ENCODE measurements around the gene CAND1. TPM values are rescaled to one million over a fixed set of nuclear protein-coding genes. Genes with fewer than 3 reads are reported as not detected.

Gene CAND1
- total and polyA plus RNA-seq, 2 experiments from 2014 or later = 92.6 to 111 TPM

DNA sequence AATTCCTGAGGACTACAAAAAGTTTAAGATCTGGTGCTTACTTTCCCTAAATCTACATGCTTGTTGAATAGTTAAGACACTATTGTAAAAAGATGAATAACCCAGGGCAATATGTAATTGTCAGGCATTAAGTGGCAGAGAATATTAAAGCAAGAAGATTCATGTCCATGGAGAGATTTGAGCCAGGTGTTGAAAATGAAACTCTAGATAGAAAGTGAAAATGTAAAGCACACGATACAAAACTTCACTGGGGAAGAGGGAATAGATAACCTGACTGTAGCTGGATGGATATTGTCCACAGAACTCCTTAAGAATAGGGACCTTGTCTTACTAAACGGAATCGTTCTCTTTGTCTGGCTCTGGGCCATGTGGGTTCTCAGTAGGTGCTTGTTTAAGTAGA lies 5.0 kb downstream of the CAND1 start:
- no peak for DNase-seq
- Histone ChIP-seq H3K27me3 (replicated peaks; ENCODE audit: insufficient read depth) (no peaks in the 10 kb centered on the region), H4K20me1 (ENCODE audit: insufficient read depth) (peaks cover 36% of the 10 kb centered on the region), H3K4me3 (no peak overlapping the region), H3K4me2 (ENCODE audit: unreplicated experiment) (no peak overlapping the region), H3K4me1 (ENCODE audit: insufficient read depth) (peaks cover 58% of the 10 kb centered on the region), H3K27ac (no peak overlapping the region), H3K36me3 (ENCODE audit: low read depth) (no peaks in the 10 kb centered on the region), H3F3A (ENCODE audit: insufficient read depth) (peaks cover 42% of the 10 kb centered on the region), H3K79me2 (ENCODE audit: insufficient read depth) (peaks cover 95% of the 10 kb centered on the region), H3K9ac (no peak overlapping the region), H3K9me3 (ENCODE audit: low read depth) (no peaks in the 10 kb centered on the region), H3K9me2 (ENCODE audit: insufficient read depth) (no peaks in the 10 kb centered on the region), H2AFZ (no peak overlapping the region)
- TF ChIP-seq EZH2 (IDR thresholded peaks at IDR 0.05; ENCODE audit: insufficient read depth, poor library complexity, severe bottlenecking) (no peak), EZH2phosphoT487 (IDR thresholded peaks at IDR 0.05; ENCODE audit: insufficient read depth, low read depth) (no peak)
- 96% methylated on average over 3 of the region's 3 CpGs for WGBS, 2 experiments (ENCODE audit: low coverage in 1 of 2, low lambda C conversion rate in 2 of 2, missing lambda C conversion rate in 2 of 2)
- in situ Hi-C loops (cut with MboI) = no loop called here

DNA sequence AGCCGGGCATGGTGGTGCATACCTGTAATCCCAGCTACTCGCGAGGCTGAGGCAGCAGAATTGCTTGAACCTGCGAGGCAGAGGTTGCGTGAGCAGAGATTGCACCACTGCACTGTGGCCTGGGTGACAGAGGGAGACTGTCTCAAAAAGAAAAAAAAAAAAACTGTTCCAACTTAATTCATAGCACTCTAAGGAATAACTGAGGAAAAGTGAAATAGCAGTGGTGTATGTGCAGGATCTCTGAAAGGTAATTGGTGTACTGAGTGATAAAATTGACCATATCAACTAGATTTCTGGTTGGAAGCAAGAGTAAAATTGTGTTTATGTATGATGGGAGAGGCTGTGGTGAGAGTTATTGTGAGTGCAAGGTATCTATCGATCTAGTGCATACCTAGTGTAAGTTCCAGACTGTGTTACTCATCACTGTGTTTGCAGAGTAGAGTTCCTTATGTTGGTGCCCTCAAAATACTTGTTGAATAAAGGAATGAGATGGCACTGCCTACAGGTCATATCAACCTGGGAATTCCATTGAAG lies 6.3 kb downstream of the CAND1 start:
- Histone ChIP-seq H3K9me2 (ENCODE audit: insufficient read depth) (no peaks in the 10 kb centered on the region), H3K36me3 (ENCODE audit: low read depth) (no peaks in the 10 kb centered on the region), H3K27me3 (replicated peaks; ENCODE audit: insufficient read depth) (no peaks in the 10 kb centered on the region), H3K4me3 (no peak overlapping the region), H3K4me1 (ENCODE audit: insufficient read depth) (peaks cover 58% of the 10 kb centered on the region), H3F3A (ENCODE audit: insufficient read depth) (peaks cover 39% of the 10 kb centered on the region), H3K9me3 (ENCODE audit: low read depth) (no peaks in the 10 kb centered on the region), H3K9ac (no peak overlapping the region), H2AFZ (no peak overlapping the region), H3K27ac (no peak overlapping the region), H3K4me2 (ENCODE audit: unreplicated experiment) (no peak overlapping the region), H4K20me1 (ENCODE audit: insufficient read depth) (peaks cover 49% of the 10 kb centered on the region), H3K79me2 (ENCODE audit: insufficient read depth) (peaks cover 100% of the 10 kb centered on the region)
- in situ Hi-C loops (cut with MboI) = no loop called here
- DNase-seq = peak; percentile 22
- WGBS, 2 experiments (ENCODE audit: low coverage in 1 of 2, low lambda C conversion rate in 2 of 2, missing lambda C conversion rate in 2 of 2) = 92 to 97% methylated on average over 6 of the region's 6 CpGs
- TF ChIP-seq EZH2 (IDR thresholded peaks at IDR 0.05; ENCODE audit: insufficient read depth, poor library complexity, severe bottlenecking) (no peak), EZH2phosphoT487 (IDR thresholded peaks at IDR 0.05; ENCODE audit: insufficient read depth, low read depth) (no peak)

- Histone ChIP-seq H3K27ac (peak overlapping the region; percentile 24), H4K20me1 (ENCODE audit: insufficient read depth) (peaks cover 46% of the 10 kb centered on the region), H3K9me3 (ENCODE audit: low read depth) (no peaks in the 10 kb centered on the region), H3K9ac (no peak overlapping the region), H3K9me2 (ENCODE audit: insufficient read depth) (no peaks in the 10 kb centered on the region), H3K4me3 (no peak overlapping the region), H3K4me1 (ENCODE audit: insufficient read depth) (peaks cover 51% of the 10 kb centered on the region), H2AFZ (no peak overlapping the region), H3K36me3 (ENCODE audit: low read depth) (no peaks in the 10 kb centered on the region), H3F3A (ENCODE audit: insufficient read depth) (peaks cover 29% of the 10 kb centered on the region), H3K4me2 (ENCODE audit: unreplicated experiment) (peak overlapping the region; percentile 7), H3K27me3 (replicated peaks; ENCODE audit: insufficient read depth) (no peaks in the 10 kb centered on the region), H3K79me2 (ENCODE audit: insufficient read depth) (peaks cover 100% of the 10 kb centered on the region)
- WGBS, 2 experiments (ENCODE audit: low coverage in 1 of 2, low lambda C conversion rate in 2 of 2, missing lambda C conversion rate in 2 of 2) = 58 to 63% methylated on average over 3 of the region's 3 CpGs
- TF ChIP-seq EZH2 (IDR thresholded peaks at IDR 0.05; ENCODE audit: insufficient read depth, poor library complexity, severe bottlenecking) (no peak), EZH2phosphoT487 (IDR thresholded peaks at IDR 0.05; ENCODE audit: insufficient read depth, low read depth) (no peak)
- peak; percentile 26 for DNase-seq
- in situ Hi-C loops (cut with MboI) = no loop called here
Measured at GRCh38 chr12:67276421-67276820, 7.3 kb downstream of the CAND1 start.

DNA sequence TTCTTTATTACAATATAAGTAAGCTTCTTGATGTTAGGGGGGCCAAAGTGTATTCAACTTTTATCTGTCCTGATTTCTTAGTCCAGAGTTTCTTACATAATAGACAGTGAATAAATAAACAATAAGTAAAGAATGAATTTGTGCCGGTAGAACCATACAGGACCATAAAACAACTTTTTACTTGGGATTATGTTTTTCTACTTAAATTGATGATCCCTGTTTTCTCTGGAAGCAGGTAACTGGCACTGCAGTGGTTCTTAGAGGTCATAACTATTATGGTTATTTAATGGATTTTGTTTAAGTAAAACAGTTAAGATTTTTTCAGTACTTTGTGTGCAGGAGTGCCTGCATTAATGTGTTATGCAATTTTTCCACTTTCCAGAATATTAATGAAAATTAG lies 10.5 kb downstream of the CAND1 start:
- H3K9me3 ChIP-seq (ENCODE audit: low read depth) = no peaks in the 10 kb centered on the region
- in situ Hi-C loops (cut with MboI) = no loop called here
- H3K9me2 ChIP-seq (ENCODE audit: insufficient read depth) = no peaks in the 10 kb centered on the region
- H3K4me1 ChIP-seq (ENCODE audit: insufficient read depth) = peaks cover 33% of the 10 kb centered on the region
- H3K79me2 ChIP-seq (ENCODE audit: insufficient read depth) = peaks cover 100% of the 10 kb centered on the region
- no peak overlapping the region for H2AFZ ChIP-seq
- no peak overlapping the region for H3K9ac ChIP-seq
- H3K27me3 ChIP-seq (replicated peaks; ENCODE audit: insufficient read depth) = no peaks in the 10 kb centered on the region
- peaks cover 38% of the 10 kb centered on the region for H4K20me1 ChIP-seq (ENCODE audit: insufficient read depth)
- no peak for DNase-seq
- H3K36me3 ChIP-seq (ENCODE audit: low read depth) = peaks cover 13% of the 10 kb centered on the region
- no peak overlapping the region for H3K4me2 ChIP-seq (ENCODE audit: unreplicated experiment)
- H3K4me3 ChIP-seq = no peak overlapping the region
- H3K27ac ChIP-seq = no peak overlapping the region
- H3F3A ChIP-seq (ENCODE audit: insufficient read depth) = peaks cover 28% of the 10 kb centered on the region
- 90 to 95% methylated on average over 1 of the region's 1 CpG for WGBS, 2 experiments (ENCODE audit: low coverage in 1 of 2, low lambda C conversion rate in 2 of 2, missing lambda C conversion rate in 2 of 2)
- TF ChIP-seq EZH2phosphoT487 (IDR thresholded peaks at IDR 0.05; ENCODE audit: insufficient read depth, low read depth) (no peak), EZH2 (IDR thresholded peaks at IDR 0.05; ENCODE audit: insufficient read depth, poor library complexity, severe bottlenecking) (no peak)

GRCh38 chr12:67280088-67280487 lies 10.9 kb downstream of the CAND1 start:
- Histone ChIP-seq H3K27me3 (replicated peaks; ENCODE audit: insufficient read depth) (no peaks in the 10 kb centered on the region), H3K4me1 (ENCODE audit: insufficient read depth) (peaks cover 28% of the 10 kb centered on the region), H3K36me3 (ENCODE audit: low read depth) (peaks cover 13% of the 10 kb centered on the region), H3K9ac (no peak overlapping the region), H3K27ac (no peak overlapping the region), H3K9me3 (ENCODE audit: low read depth) (no peaks in the 10 kb centered on the region), H4K20me1 (ENCODE audit: insufficient read depth) (peaks cover 34% of the 10 kb centered on the region), H3K9me2 (ENCODE audit: insufficient read depth) (no peaks in the 10 kb centered on the region), H3F3A (ENCODE audit: insufficient read depth) (peaks cover 28% of the 10 kb centered on the region), H3K4me3 (no peak overlapping the region), H3K79me2 (ENCODE audit: insufficient read depth) (peaks cover 100% of the 10 kb centered on the region), H3K4me2 (ENCODE audit: unreplicated experiment) (no peak overlapping the region), H2AFZ (no peak overlapping the region)
- WGBS, 2 experiments (ENCODE audit: low coverage in 1 of 2, low lambda C conversion rate in 2 of 2, missing lambda C conversion rate in 2 of 2) = 50 to 58% methylated on average over 4 of the region's 4 CpGs
- DNase-seq = no peak
- in situ Hi-C loops (cut with MboI) = no loop called here
- no peak for TF ChIP-seq EZH2 (IDR thresholded peaks at IDR 0.05; ENCODE audit: insufficient read depth, poor library complexity, severe bottlenecking)
- TF ChIP-seq EZH2phosphoT487 (IDR thresholded peaks at IDR 0.05; ENCODE audit: insufficient read depth, low read depth) = no peak

All from GM23248 (cell line).